HG02970 (cell line): ENCODE data around the gene SHMT2.
"Not testable (repeated sequence)": the region's sequence is repeated elsewhere in the genome, so short reads cannot be mapped to it uniquely, and the experiment has no call there.

Source experiments
- ATAC-seq: cut with Tn5 transposase; IDR thresholded peaks from one replicate; pipeline ENCODE4 v1.9.1; 2021; ENCODE audit warnings: mild to moderate bottlenecking, moderate library complexity, moderate number of reproducible peaks; ENCODE audit not compliant: unreplicated experiment, low FRiP score

The SHMT2 gene

DNA sequence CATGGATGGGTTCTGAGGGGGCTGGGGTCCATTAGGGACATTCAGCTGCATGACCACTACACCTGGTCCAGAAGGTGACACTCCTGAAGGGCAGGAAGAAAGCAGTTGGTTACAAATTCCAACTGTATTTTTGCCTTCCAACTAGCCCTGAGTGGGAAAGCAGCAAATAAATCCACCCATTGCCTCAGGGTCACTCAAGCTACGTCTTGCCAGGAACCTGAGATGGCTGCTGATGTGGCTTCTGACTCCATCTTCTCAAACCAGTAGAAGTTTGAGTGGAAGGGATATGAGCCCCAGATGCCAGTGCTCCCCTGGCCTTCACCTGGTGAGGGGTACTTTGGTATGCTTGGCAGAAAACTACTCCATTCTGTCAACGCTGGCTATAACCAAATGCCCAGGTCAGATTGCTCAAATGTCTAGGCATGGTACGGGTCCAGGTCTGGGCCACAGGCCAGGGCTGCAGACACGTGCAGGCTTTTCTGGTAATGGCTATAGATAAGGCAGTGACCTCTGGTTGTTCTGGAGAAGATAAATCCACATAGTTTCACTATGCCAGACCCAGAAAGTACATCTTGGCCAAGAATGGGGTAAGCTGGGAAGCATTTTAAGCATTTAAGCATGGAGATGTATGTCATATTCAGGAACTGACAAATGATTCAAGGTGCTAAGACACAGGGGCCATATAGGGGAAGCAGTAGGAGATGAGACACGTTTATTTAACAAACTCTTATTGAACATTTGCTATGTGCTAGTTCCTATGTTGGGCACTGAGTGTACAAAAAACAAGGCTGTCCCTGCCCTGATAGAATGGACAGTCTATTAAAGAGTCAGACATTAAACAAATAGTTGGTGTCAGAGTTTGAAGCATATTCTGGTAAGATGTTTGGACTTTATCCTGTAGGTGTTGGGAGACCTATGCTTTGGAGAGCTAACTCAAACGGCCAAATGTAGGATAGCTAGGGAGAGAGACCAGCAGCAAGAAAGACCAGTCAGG, 29.8 kb downstream of the SHMT2 start:
- no peak for ATAC-seq

DNA sequence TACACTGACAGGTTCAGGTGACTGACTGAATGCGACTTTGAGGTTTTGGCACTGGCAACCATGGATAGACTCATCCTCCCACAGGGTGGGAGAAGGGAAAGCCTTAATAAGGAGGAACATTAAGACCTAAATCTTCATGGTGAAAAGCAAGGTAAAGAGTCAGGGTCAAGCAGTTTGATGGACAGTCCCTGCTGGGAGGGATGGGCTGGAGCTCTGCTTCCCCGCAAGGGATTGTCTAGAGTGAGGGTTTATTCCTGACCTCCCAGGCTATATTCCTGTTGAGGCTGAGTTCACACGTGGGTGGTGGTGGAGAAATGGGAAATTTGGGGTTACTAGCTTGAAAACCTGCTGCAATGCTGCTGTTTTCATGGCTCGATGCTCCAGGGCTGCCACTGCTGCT, 30.9 kb downstream of the SHMT2 start:
- ATAC-seq = no peak

DNA sequence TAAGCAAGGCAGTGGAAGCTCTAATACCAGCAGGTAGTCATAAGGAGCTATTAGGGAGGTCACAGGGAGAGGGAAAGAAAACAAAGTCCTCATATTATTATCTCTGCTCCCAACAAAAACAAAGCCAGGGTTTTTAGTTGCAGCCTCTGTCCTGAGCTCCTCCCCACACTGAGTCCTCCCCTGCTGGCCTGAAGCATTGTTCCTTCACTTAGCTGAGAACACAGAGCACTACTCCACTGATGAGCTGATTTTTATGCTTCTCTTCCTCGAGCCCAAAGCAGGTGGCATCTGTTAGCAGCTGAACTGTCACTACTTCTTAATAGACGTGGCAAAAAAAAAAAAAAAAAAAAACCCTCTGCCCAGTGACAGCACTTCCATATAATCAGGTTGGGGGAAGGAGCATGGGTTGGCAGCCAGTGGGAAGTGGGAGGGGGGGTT, 31.9 kb downstream of the SHMT2 start:
- no peak for ATAC-seq

DNA sequence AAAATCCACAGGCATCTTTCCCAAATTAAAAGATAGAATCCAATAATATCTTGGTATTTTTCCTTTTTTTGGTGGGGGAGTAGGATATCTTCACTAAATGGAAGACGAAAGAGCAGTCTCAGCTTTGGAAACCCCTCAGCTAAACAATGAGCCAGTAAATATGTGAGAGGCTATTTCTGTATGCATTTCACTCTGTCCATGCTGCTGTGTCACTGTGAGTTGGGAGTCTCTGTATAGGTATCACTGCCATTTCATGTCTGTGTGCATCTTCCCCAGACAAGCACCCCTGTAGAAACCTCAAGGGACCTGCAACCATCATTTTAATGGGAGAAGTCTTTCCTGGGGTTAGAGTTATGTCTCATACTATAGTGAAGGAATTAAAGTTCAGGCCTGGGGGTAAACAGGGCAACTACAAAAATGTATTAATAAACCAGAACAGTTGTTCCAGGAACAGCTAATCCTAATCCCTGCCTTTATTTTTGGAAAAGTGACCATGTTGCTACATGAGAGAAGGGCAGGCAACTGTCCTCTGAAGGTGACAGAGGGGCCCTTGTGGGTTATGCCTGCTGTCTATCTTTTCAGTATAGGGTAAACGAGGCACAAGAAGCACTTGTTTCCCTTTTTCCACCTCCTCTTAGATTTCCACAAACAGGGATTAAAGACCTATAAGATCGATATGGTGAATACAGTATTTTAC, 32.8 kb downstream of the SHMT2 start:
- ATAC-seq = no peak

DNA sequence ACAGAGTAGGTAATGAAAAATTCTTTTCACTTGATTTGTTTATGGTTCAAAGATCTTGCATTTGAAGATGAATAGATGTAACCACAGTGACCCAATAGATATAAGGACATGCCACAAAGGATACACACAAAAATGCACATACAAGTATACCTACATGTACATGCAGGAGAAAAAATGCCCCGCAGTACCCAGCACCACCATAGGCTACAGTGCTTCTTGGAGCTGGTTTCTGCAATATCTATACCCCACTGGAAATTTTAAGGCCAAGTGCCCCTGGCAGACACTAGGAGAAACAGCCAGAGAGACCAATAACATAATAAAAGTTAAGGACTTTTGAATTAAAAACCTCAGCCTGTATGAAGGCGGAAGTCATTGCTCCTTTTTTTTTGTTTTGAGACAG, 33.6 kb downstream of the SHMT2 start:
- ATAC-seq = no peak

DNA sequence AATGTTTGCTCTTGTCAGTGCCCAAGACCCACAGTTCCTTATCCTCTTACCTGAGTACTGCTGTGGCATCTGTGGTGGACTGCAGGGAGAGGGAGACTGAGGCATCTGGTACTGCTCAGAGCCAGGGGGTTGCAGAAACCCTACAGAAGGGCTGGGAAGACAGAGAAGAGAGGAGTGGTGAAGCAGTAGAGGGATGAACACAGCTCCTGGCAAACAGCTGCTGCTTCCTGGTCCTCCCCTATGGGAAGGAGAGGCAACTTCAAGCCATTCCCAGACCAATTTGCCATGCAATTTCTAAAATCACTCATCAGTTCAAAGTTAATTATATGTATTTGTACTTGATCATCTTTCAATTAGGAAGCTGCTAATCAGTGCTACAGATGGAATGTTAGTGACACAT, 37.2 kb downstream of the SHMT2 start:
- ATAC-seq = no peak

DNA sequence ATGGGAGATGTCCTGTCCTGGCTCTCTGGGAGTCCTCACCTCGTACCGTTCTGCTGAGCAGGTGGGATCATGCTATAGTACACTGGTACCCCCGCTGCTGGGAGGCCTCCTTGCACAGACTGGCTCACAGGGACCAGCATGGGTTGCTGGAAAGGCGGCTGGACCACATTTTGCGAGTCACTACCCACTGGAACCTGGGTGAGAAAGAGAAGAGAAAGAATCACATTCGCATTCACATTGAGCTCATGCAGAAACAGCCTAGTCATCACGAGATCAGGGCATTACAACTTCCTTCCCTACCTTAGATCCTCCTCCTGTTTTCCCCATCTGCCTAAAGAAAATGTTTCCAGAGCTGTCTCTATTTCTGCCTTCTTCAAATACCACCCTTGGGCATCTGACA, 38.8 kb downstream of the SHMT2 start:
- no peak for ATAC-seq

DNA sequence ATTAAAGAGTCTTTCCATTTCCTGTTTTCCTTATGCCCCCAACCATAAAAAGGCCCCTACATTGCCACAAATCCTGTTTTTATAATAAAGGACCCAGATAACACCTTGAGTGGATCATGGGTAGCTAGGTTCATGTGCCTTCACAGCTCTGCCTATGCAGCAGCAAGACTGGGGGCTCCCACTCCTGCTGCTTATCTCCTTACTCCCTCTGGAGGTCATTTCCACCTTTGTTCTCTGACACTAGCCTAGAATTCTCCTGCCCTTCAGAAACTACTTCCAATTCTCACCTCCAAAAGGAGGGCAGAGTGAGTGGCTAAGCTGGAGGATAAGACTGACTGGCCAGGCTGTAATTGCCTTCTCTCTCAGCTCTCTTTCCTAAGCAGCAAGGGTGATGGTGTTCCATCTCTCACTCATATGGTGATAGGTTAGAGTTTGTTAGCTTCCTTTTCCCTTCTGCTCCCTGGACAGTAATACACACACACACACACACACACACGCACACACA, 41.5 kb downstream of the SHMT2 start:
- no peak for ATAC-seq

DNA sequence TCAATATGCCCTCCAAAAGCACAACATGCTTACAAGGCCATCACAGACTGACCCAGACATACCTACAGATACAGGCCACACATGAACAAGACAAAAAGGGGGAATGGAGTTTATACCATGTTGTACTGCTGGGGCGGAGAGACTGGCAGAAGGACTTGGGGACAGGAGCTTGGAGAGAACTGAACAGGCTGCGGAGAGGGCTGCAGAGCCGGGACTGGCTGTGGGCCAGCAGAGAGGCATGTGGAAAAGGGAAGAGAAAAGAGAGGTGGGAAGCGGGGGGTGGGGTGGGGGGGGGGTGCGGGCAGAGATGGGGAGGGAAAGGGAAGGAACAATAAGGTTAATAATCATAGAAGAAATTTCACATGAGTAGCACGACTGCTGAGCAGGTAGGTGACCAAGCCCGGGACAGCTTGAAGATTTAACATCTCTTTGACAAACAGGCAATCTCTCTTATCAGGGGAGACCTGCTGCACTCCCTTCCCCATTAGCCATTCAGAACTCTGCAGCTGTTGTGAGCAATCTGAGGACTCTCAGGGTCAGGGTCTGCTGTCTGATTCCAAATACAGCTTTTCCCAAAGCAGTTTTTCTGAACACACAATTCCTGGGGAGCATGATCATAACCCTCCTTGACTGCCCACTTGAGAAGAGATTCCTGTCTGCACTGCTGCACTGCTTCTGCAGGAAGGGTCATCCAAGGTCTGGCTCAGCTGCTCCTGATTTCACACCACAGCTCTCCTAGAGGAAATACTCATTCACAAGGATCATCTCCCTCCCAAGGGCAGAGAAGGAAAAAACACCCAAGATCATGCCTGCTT, 43.0 kb downstream of the SHMT2 start:
- no peak for ATAC-seq

DNA sequence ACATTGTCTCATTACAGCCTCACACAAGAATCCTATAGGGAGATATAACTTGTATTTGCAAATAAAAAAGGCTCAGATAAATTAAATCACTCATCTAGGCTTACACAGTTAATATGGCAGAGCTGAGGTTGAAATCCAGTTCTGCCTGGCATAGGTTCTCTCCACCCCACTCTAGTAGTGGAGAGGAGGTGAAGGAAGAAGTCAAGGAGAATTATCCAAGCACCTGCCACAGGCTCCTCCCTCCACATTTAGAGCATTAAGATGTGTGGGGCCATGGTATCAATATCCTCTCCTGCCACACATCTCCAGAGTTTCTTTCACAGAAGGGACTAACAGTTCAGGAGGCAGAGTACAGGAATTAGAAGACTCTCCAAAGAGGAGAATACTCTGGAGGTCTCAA, 44.0 kb downstream of the SHMT2 start:
- no peak for ATAC-seq

DNA sequence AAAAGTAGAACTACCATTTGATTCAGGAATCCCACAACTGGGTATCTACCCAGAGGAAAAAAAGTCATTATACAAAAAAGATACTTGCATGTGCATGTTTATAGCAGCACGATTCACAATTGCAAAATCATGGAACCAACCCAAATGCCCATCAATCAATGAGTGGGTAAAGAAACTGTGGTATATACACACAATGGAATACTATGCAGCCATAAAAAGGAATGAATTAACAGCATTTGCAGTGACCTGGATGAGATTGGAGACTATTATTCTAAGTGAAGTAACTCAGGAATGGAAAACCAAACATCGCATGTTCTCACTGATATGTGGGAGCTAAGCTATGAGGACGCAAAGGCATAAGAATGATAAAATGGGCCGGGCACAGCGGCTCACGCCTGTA, 46.7 kb downstream of the SHMT2 start:
- not testable (repeated sequence) for ATAC-seq

DNA sequence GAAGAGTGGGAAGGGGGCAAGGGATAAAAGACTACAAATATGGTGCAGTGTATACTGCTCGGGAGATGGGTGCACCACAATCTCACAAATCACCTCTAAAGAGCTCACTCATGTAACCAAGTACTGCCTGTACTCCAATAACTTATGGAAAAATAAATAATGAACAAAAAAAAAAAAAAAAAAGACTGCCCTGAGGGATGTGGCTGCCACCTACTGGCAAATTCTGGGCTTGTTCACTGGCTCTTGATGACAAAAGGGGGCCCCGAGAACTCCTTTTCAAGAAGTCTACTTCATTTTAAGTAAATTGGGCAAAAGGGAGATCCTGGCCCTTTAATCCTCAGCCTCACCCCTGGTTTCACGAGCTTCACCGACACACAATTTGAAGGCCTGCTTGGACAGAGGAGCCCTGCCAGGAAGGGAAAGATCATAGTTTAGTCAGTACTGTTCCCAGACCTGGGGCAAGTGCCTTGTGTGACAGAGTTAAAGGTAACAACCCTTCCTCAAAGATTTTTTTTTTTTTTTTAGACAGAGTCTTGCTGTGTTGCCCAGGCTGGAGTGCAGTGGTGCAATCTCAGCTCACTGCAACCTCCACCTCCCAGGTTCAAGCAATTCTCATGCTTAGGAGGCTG, 47.5 kb downstream of the SHMT2 start:
- no peak for ATAC-seq

DNA sequence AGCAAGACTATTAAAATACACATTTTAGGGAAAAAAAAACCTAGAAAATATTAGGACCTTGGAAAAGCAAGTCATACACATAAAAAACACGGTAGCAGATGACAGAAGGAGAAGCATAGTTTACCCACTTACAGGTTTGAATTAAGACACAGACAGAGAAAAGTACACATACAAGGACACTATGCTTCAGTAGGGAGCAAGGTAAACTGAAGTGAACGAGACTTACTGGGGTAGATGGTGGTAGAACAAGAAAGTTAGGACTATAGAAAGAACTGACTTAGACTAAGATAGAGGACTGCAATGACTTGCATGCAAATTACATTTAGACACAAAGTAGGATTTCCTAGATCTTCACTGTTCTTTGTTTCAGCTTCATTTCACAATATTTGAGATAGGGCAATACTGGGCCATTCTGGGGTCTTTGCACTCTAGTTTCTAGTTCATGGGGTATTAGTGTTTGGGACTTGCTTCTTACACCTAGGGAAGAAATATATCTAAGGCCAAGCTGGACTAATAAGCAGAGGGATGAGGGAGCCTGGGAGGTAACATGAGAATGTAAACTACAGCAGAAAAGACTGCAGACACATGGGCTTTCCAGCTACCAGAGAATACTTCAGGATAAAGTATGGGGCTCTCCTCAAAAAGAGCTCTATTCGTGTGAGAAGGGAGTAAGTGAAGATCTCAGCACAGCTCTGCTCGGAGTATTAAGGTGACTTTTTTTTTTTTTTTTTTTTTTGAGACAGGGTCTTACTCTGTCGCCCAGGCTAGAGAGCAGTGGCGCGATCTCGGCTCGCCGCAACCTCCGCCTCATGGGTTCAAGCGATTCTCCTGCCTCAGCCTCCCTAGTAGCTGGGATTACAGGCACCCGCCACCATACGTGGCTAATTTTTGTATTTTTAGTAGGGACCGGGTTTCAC, 49.2 kb downstream of the SHMT2 start:
- no peak for ATAC-seq

DNA sequence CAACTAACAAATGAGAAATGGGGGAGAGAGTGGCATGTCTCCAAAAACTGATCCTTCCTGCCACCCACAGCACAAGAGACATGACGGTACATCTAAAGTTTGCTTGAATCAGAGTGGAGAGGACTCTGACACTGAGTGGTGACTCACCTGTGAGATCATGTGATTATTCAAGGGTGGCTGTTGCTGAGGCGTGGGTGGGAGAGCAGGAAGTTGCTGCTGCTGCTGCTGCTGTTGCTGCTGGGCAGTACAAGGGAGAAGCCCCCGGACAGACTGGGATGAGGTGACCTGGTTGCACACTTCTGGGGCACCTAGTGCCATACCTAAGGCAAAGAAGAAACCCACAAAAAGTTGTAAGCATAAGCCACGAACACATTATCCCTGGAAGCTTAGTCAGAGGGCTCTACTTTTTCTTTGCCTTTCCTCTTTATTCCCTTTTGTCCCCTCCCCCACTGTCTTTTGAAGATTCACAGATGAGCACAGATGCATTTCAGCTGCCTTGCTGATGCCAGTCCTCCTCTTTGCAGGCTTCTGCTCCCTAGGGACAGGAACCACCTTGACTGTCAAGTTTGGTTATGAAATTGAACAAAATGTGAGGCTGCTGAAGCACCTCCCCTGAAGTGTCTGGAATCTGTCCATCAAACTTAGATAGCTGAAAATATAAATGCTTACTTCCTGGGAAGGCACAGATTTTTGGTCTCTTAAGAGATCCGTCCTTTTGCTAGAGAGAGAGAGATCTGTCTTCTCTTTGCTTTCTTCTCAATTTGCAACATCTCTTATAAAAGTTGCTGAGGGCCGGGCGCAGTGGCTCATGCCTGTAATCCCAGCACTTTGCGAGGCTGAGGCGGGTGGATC, 50.9 kb downstream of the SHMT2 start:
- peak; percentile 69 for ATAC-seq

DNA sequence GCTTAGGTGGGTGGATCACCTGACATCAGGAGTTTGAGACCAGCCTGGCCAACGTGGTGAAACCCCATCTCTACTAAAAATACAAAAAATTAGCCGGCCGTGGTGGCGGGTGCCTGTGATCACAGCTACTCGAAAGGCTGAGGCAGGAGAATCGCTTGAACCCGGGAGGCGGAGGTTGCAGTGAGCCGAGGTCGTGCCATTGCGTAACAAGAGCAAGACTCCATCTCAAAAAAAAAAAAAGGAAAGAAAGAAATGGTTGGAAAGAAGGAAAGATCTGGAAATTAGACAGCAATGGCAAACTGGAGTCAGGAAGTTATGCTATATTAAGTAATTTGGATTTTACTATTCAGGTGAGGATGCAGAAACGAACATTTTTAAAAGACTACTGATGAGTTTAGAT, 52.6 kb downstream of the SHMT2 start:
- not testable (repeated sequence) for ATAC-seq
